ENCODE data around the gene CCT3.

- no peak for TF ChIP-seq EZH2 (IDR thresholded peaks at IDR 0.05; ENCODE audit: insufficient read depth, low read length)
- TF ChIP-seq CTCF (IDR thresholded peaks at IDR 0.05; ENCODE audit: insufficient read depth, low read depth, low read length): no peak
Observed at GRCh38 chr1:156262461-156263287, 75.4 kb downstream of the CCT3 start.

Measured in astrocyte (in vitro differentiated cells and primary cell).